HG02943 (cell line): ENCODE measurements around the gene ATP6V1A.

ENCODE experiments used
- ATAC-seq: cut with Tn5 transposase; IDR thresholded peaks from one replicate; pipeline ENCODE4 v1.9.1; 2021; ENCODE audit warnings: mild to moderate bottlenecking, low read depth, moderate library complexity; ENCODE audit not compliant: unreplicated experiment

Gene ATP6V1A

GRCh38 chr3:113746548-113747282, at the start of gene ATP6V1A:
Gene ATP6V1A, plus strand, starts transcription at chr3:113747035. Its CDS starts 31,719 bp downstream, at chr3:113778754.
- peak; percentile 41 for ATAC-seq

DNA sequence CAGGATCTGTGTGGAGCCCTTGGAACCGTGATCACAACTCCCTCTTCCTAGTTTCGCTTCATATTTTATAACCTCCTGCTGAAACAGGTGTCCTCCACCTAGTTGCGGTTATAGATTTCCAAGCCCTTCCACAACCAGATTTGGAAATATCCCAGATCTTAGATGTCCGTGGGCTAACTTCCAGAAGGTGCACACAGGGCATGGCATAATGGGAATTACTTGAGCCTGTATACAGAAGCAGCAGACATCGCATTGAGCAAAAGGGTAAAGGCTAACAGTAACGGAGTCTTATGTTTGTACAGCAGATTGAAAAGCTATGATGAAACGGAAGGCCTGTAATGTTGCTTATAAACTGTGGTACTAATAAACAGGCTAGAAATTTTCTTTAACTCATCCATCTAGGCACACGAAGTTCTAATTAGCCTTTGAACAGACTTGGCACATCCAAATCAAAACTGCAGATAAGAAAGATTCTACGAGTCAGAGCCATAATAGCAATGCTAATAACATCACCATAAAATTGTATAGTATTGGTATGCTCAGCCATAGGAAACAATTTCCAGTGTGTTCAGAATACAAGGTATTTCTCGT, 49.2 kb upstream of the ATP6V1A start:
- no peak for ATAC-seq

- ATAC-seq, result no peak
Observed at GRCh38 chr3:113698213-113698742, 48.6 kb upstream of the ATP6V1A start.

DNA sequence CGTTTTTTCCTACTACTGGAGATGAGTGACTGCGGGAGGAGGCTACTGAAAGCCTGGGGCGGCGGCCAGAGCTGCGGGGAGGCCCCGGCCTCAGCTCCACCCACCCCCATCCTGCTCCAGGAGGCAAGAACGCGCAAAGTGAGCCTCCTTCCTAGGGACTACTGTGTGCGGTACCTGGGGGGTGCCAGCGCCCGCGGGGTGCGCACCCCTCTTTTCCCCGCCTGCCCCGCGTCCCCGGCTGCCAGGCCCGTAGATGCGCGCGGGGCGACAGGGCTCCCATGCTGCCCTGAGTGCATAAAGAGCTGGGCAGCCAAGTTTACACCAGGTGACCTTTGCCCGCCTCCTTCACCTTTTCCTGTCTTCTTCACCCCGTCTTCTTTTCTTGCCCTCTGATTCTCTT, 47.9 kb upstream of the ATP6V1A start:
- no peak for ATAC-seq

DNA sequence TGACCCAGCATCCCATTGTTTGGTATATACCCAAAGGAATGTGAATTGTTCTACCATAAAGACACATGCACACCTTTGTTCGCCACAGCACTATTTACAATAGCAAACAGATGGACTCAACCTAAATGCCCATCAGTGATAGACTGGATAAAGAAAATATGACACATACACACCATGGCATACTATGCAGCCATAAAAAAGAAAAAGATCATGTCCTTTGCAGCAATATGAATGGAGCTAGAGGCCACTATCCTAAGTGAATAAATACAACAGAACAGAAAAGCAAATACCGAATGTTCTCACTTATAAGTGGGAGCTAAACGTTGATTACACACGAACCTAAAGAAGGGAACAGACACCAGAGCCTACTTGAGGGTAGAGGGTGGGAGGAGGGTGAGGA, 39.0 kb upstream of the ATP6V1A start:
- ATAC-seq, result no peak

- ATAC-seq, result no peak
Observed at GRCh38 chr3:113712129-113712528, 34.7 kb upstream of the ATP6V1A start.

DNA sequence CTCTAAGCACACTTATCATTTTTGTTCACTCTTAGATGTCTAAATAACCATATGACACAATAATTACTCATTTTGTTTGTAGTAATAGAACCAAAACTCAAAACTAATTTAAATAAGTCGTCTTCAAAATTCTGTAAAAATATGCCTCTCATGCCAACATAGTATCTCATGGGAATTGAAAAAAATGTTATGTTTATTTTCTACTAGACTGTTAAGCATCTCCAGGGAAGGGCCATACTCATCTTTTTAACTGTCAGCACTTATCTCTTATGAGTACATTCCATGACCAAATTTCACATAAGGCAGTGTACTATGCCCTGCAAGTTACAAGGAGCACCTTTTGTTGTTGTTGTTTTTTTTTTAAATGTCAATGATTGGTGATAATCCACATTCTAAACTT, 32.1 kb upstream of the ATP6V1A start:
- ATAC-seq, result no peak

- ATAC-seq, result no peak
Observed at GRCh38 chr3:113717308-113717707, 29.5 kb upstream of the ATP6V1A start.

DNA sequence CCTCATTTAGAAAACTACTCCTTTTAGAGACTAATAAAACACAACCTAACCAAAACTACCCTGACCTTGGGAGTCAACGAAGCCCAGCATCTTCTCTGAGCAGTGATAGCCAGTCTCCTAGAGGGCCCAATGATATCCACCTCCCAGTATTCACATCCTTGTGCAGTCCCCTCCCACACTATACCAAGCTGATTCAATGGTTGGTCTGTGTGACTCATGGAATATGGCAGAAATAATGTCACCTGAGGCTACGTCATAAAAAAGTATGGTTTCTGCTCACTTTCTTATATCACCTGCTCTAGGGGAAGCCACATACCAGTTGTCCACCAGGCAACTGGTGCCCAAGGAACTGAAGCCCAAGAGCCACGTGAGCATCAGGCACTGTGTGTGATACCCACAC, 29.0 kb upstream of the ATP6V1A start:
- no peak for ATAC-seq

DNA sequence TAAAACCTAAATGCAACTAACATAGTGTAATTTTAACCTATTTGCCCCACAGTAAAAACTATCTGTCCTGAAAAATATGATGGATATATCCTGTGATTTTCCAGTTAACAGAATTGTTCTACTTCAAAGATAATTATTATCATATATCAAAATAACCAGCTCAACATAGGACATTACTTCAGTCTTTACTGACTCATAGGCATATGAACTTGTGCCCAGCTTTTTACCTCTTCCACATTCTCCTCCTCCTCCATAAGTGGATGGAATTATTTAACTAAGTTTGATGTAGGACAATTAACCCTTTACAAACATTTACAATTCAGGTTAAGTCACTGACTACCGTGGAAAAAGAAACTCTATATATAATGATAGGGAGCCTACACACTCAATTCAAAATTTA, 27.5 kb upstream of the ATP6V1A start:
- ATAC-seq, result no peak

DNA sequence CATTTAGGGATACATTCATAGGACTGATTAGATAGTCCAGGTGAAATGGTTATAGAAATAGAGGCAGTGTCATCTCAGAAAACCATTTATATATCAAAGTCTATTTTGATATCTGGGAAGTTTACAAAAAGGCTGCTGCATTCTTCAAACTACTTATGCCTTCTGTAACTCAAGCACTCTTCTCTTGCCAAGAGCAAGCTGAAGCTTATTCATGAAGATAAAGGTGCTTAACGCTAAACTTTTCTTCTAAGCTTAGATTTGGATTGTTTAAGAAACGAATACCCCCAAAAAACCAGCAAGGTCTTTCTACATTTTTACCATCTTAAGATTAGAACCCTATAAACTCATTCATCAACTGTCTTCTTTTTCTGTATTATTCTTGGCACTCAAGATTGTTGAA, 27.1 kb upstream of the ATP6V1A start:
- ATAC-seq, result no peak

GRCh38 chr3:113721636-113722035, 25.2 kb upstream of the ATP6V1A start:
- ATAC-seq, result no peak

DNA sequence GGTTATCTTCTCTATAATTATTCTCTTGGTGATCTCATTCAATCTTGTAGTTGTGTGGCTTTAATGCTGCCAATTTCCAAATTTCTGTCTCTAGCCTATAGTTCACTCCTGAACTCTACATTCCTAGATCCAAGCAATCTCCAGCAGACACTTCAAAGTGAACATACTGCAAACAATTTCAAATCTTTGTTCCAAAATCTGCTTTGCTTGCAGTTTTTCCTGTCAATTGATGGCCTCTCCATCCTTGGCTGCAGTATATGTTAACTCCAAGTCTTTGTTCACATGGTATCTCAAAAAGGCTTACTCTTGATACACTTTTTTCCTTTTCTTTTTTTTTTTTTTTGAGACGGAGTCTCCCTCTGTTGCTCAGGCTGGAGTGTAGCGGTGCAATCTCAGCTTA, 18.2 kb upstream of the ATP6V1A start:
- no peak for ATAC-seq

GRCh38 chr3:113730550-113730949, 16.3 kb upstream of the ATP6V1A start:
- no peak for ATAC-seq

DNA sequence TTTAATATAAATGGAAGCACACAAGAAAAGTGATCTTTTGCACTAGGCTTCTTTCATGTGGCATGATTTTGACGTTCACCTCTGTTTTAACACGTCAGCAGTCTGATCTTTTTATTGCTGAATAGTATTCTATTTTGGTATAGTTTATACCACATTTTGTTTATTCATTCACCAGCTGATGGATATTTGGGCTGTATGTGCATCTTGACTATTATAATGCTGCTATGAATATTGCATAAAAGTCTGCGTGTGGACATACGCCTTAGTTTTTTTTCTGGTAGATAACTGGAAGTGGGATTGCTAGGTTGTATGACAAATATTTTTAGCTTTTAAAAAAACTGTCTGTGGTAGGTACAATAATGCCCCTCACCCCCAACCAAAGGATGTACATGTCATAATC, 15.1 kb upstream of the ATP6V1A start:
- ATAC-seq, result no peak

DNA sequence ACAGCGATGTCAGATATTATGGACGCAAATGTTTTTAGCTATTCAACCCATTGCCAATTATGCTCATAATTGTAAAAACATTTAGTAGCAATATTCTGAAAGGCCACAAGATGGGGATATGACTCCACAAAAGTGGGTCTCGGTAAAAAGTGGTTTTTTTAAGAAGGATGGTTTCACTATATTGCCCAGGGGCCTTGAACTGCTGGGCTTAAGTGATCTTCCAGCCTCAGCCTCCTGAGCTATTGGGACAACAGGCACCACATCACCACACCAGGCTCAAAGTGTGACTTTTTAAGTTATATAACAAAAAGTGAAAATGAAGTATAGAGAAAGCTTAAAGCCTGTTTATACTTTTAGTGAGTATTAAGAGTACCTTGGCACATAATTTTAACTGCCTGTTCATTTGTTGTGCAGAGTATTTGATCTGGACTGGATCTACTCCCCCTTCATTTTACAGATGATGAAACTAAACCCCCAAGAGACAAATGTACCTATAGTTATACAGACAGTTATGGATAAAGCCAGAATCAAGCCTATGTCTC, 10.2 kb upstream of the ATP6V1A start:
- no peak for ATAC-seq

- no peak for ATAC-seq
Observed at GRCh38 chr3:113741086-113741485, 5.7 kb upstream of the ATP6V1A start.

GRCh38 chr3:113741620-113742019, 5.2 kb upstream of the ATP6V1A start:
- ATAC-seq, result no peak

DNA sequence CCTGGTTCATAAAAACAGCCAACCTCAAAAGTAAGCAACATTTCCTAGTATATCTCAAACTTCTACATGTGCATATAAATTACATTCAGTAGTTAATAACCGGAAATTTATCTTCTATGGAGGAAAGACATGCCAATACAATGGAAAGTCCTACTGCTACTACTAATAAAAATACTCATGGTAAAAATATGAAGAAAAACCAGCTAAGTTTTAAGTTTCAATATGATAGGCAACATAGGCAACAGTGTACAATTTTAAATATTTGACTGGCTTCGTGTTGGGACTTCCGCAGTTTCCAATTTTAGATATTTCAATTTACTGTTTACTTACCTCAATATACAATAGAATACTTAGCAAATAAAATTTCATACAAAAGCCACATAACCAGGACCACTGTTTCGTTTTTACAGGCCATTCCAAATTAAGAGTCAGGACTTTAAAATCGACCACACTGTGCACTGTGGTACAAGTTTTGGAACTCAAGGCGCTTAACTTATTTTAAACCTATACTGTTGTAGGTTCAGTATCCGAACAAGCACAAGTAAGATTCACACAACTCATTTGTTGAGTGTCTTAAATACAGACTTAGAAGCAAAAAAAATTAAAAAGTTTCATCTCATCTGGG, 3.7 kb upstream of the ATP6V1A start:
- ATAC-seq, result no peak

- ATAC-seq, result peak; percentile 60
Observed at GRCh38 chr3:113744941-113745755, 1.7 kb upstream of the ATP6V1A start.
